ENCODE results near the gene BBS7. TPM values are rescaled to one million over a fixed set of nuclear protein-coding genes. Genes with fewer than 3 reads are reported as not detected.

Gene BBS7
- total and polyA plus RNA-seq, 10 of the 15 experiments (the other 5 are each of a cell fraction or from before 2014, with no cell fraction given) = 5.2 to 15.2 (median 9.0) TPM

GRCh38 chr4:121800961-121801714 lies 69.1 kb downstream of the BBS7 start, which contains the start of gene EXOSC9 (continued):
- TF ChIP-seq SP1 (IDR thresholded peaks at IDR 0.05; ENCODE audit: low read depth, low read length) (peak; percentile 12), PRDM15 (CRISPR knock-in tag; IDR thresholded peaks at IDR 0.05) (peak; percentile 67; the same call in 1 of the 2 replicates), ZNF384 (IDR thresholded peaks at IDR 0.05; ENCODE audit: borderline replicate concordance, low read depth, low read length) (no peak), SIX5 (IDR thresholded peaks at IDR 0.05; ENCODE audit: low read depth, low read length, severe bottlenecking) (peak; percentile 47), MTA3 (IDR thresholded peaks at IDR 0.05; ENCODE audit: borderline replicate concordance, low read length) (no peak), RELB (IDR thresholded peaks at IDR 0.05; ENCODE audit: low read depth) (peak; percentile 96), NRF1 (conservative IDR thresholded peaks at IDR 0.05; ENCODE audit: low read depth, low read length) (peak; percentile 40), SMAD5 (IDR thresholded peaks at IDR 0.05; ENCODE audit: low read depth) (no peak; the same call in 1 of the 2 replicates), STAT3 (IDR thresholded peaks at IDR 0.05; ENCODE audit: low read depth, low read length) (no peak), SMC3 (IDR thresholded peaks at IDR 0.05; ENCODE audit: borderline replicate concordance, low read length) (no peak), NKRF (conservative IDR thresholded peaks at IDR 0.05) (peak; percentile 81), KLF5 (IDR thresholded peaks at IDR 0.05; ENCODE audit: partially characterized antibody) (no peak), IRF3 (IDR thresholded peaks at IDR 0.05) (no peak), PKNOX1 (IDR thresholded peaks at IDR 0.05) (no peak), IRF5 (IDR thresholded peaks at IDR 0.05; ENCODE audit: borderline replicate concordance) (no peak), POLR2AphosphoS5 (IDR thresholded peaks at IDR 0.05; ENCODE audit: low read length) (peak; percentile 90), EGR1 (IDR thresholded peaks at IDR 0.05; ENCODE audit: borderline replicate concordance in 1 of 2, low read depth in 2 of 2, low read length in 2 of 2) (peak in 1 of 2 experiments; percentile 83; a peak in 2 of 3 replicates), IKZF1 (conservative IDR thresholded peaks at IDR 0.05) (peak; percentile 97)
